NT2/D1 (cell line): ENCODE measurements around the gene FRMD4A.

ENCODE experiments used
- DNase-seq: peaks from one replicate; pipeline ENCODE4 v3.0.0-alpha.2; 2011; ENCODE audit warnings: low read depth, low spot score
- H3K27me3 ChIP-seq: 2 replicates; pipeline ENCODE4 v1.6.0; 2011; ENCODE audit warnings: mild to moderate bottlenecking; ENCODE audit not compliant: insufficient read length, insufficient read depth
- H3K36me3 ChIP-seq: 2 replicates; pipeline ENCODE4 v1.6.1; 2011; ENCODE audit warnings: mild to moderate bottlenecking, low read length, mixed read lengths; ENCODE audit not compliant: insufficient read depth, insufficient read length
- H3K4me1 ChIP-seq: 2 replicates; pipeline ENCODE4 v1.5.1; 2011; ENCODE audit not compliant: insufficient read depth, insufficient read length
- H3K4me3 ChIP-seq: 2 replicates; pipeline ENCODE4 v1.5.1; 2011; ENCODE audit warnings: low read depth; ENCODE audit not compliant: insufficient read length
- H3K9ac ChIP-seq: 2 replicates; pipeline ENCODE4 v1.6.0; 2011; ENCODE audit warnings: low read depth; ENCODE audit not compliant: insufficient read length
- H3K9me3 ChIP-seq: 2 replicates; pipeline ENCODE4 v1.5.1; 2011; ENCODE audit warnings: mild to moderate bottlenecking, low read length; ENCODE audit not compliant: insufficient read depth
- SUZ12 ChIP-seq: IDR thresholded peaks from 2 replicates; pipeline ENCODE4 v1.6.1; 2011; ENCODE audit not compliant: insufficient read length, insufficient read depth; ENCODE audit errors: extremely low read depth
- YY1 ChIP-seq: IDR thresholded peaks from 2 replicates; pipeline ENCODE4 v1.6.1; 2011; ENCODE audit not compliant: insufficient read length, insufficient read depth
- ZNF274 ChIP-seq: IDR thresholded peaks from 2 replicates; pipeline ENCODE4 v1.6.1; 2011; ENCODE audit warnings: mild to moderate bottlenecking, low read depth, low read length

The FRMD4A gene

DNA sequence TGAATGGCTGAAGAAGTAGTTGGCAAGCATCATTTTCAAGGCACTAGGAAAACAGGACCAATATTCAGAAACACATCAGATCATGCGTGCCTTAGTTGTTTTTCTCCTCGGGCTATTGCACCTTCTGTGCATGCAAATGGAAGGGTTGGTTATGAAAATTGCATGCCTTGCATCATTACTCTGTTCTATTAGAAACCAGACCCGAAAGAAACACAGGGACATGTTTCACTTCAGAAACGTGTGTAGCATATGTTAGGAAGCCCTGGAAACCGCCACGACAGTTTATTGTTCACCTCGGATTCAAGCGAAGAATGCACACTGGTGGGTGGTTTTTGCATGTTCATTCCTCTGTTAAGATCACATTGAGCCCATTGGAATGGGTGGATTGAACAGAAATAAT is 214.7 kb downstream of the FRMD4A start:
- Histone ChIP-seq H3K4me3 (no peak overlapping the region), H3K9me3 (no peaks in the 10 kb centered on the region), H3K9ac (no peak overlapping the region), H3K4me1 (no peaks in the 10 kb centered on the region), H3K27me3 (no peaks in the 10 kb centered on the region), H3K36me3 (no peaks in the 10 kb centered on the region)
- TF ChIP-seq SUZ12 (no peak), YY1 (no peak), ZNF274 (no peak)
- DNase-seq: no peak

DNA sequence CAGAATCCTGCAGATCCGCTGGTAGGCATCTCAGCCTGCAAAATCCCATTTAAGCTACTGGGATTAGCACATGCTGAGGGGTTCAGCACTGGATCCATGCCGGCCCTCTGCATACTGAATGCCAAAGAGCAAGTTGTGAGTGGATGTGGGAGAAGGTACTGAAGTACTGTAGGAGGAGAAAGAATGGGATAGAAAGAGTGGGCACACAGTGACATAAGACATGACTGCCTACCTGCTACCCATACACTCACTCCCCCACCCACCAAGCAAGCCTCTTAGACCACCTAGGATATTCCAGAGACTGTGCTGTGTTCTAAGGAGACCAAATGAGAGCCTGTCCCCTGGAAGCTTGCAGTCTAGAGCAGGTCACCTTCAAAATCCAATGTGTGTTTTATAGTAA is 215.9 kb downstream of the FRMD4A start:
- Histone ChIP-seq H3K36me3 (no peaks in the 10 kb centered on the region), H3K4me3 (no peak overlapping the region), H3K27me3 (no peaks in the 10 kb centered on the region), H3K9me3 (no peaks in the 10 kb centered on the region), H3K9ac (no peak overlapping the region), H3K4me1 (no peaks in the 10 kb centered on the region)
- DNase-seq: no peak
- no peak for TF ChIP-seq YY1
- no peak for TF ChIP-seq ZNF274
- no peak for TF ChIP-seq SUZ12

DNA sequence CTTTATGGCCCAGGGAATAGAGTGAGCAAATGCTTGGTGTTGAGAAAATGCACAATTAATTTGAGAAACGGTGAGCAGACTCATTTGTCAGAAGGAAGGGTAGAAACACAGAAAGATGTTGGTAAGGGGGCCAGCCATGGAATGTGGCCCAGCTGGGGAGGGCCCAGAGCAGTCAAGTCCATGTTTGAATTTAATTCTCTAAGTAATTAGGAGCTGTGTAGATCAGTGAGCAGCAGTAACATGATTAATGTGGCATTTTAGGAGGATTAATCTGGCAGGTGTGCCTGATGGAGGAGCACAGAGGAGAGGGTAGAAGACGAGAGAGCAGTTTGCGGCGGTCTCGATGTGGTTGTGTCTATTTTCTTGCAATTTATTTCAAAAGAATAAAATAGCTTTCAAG is 218.7 kb downstream of the FRMD4A start:
- no peaks in the 10 kb centered on the region for H3K4me1 ChIP-seq
- no peak for DNase-seq
- no peak overlapping the region for H3K4me3 ChIP-seq
- TF ChIP-seq SUZ12: no peak
- H3K9me3 ChIP-seq: no peaks in the 10 kb centered on the region
- H3K9ac ChIP-seq: no peak overlapping the region
- no peaks in the 10 kb centered on the region for H3K36me3 ChIP-seq
- H3K27me3 ChIP-seq: no peaks in the 10 kb centered on the region

DNA sequence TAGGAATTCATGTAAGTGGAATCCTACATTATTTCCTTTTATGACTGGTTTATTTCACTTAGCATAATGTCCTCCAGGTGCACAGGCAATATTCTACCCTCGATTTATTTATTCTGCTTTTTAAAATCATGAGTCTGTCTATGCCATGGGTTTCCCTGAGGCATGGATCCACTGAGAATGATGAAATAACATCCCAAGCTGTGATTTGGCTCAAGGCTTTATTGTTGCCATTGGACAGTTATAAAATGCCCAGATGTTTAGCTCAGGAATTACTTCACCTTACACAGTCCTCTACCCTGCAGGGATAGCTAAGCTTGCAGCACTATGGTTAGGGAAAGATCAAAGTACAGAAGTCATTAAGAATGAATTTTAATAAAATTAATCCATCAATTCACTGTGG is 219.5 kb downstream of the FRMD4A start:
- TF ChIP-seq ZNF274: no peak
- TF ChIP-seq SUZ12: no peak
- no peak for TF ChIP-seq YY1

DNA sequence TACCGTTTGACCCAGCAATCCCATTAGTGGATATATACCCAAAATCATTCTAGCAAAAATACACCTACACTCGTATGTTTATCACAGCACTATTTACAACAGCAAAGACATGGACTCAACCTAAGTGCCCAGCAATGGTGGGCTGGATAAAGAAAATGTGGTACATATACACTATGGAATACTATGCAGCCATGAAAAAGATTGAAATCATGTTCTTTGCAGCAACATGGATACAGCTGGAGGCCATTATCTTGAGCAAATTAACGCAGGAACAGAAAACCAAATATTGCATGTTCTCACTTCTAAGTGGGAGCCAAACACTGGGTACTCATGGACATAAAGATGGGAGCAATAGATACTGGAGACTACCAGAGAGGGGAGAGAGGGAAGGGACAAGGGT is 223.9 kb downstream of the FRMD4A start:
- Histone ChIP-seq H3K27me3 (no peaks in the 10 kb centered on the region), H3K9me3 (no peaks in the 10 kb centered on the region)

More for the DNA sequence above, 219.5 kb downstream of the FRMD4A start:
- no peaks in the 10 kb centered on the region for H3K4me1 ChIP-seq
- DNase-seq: no peak
- H3K4me3 ChIP-seq: no peak overlapping the region
- no peaks in the 10 kb centered on the region for H3K9me3 ChIP-seq
- H3K9ac ChIP-seq: no peak overlapping the region
- H3K36me3 ChIP-seq: no peaks in the 10 kb centered on the region
- H3K27me3 ChIP-seq: no peaks in the 10 kb centered on the region

DNA sequence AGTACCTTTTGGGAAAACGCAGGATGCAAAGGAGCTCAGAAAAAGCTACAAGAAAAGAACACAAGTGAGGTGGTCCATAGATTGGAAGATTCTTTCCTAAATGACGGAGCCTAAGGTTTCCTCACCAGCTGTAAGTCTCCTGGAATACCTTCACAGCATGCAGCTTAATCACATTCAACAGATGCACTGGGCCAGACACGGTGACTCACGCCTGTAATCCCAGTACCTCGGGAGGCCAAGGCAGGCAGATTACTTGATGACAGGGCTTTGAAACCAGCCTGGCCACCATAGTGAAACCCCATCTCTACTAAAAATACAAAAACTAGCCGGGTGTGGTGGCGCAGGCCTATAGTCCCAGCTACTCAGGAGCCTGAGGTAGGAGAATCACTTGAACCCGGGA is 228.7 kb downstream of the FRMD4A start:
- H3K9ac ChIP-seq: no peak overlapping the region
- no peaks in the 10 kb centered on the region for H3K4me1 ChIP-seq
- DNase-seq: peak; percentile 18
- no peaks in the 10 kb centered on the region for H3K36me3 ChIP-seq
- H3K9me3 ChIP-seq: no peaks in the 10 kb centered on the region
- no peak for TF ChIP-seq ZNF274
- no peak for TF ChIP-seq YY1
- no peak for TF ChIP-seq SUZ12
- H3K4me3 ChIP-seq: no peak overlapping the region
- H3K27me3 ChIP-seq: no peaks in the 10 kb centered on the region

More for the DNA sequence above, 223.9 kb downstream of the FRMD4A start:
- H3K9ac ChIP-seq: no peak overlapping the region
- H3K4me3 ChIP-seq: no peak overlapping the region
- DNase-seq: no peak
- no peaks in the 10 kb centered on the region for H3K36me3 ChIP-seq
- no peak for TF ChIP-seq ZNF274
- TF ChIP-seq SUZ12: no peak
- H3K4me1 ChIP-seq: no peaks in the 10 kb centered on the region

DNA sequence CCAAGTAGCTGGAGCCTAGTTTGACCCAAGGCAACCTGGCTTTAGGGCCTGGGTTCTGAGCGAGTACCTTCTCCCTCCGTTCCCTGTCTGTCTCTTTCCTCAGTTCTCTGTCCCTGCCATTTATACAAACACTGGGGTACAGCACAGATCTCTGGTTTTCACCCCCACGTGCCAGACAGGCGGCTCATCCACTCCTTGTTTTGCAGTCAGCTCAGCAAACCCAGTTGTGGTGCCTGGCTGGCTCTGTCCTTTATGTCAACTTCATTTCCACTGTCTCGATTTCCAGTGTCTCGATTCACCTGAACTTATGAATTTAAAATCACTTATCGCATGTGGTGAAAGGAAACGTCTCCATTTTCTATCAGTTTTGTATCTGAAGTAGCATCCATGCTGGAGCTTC is 230.8 kb downstream of the FRMD4A start:
- no peak for DNase-seq
- Histone ChIP-seq H3K36me3 (no peaks in the 10 kb centered on the region), H3K4me3 (no peak overlapping the region), H3K9ac (no peak overlapping the region), H3K9me3 (no peaks in the 10 kb centered on the region), H3K4me1 (peaks cover under 1% of the 10 kb centered on the region), H3K27me3 (no peaks in the 10 kb centered on the region)
- TF ChIP-seq ZNF274 (no peak), SUZ12 (no peak), YY1 (no peak)
